Stimulated activated naive CD8-positive, alpha-beta T cell treated with anti-CD3 and anti-CD28 coated beads, Interleukin-15, Interleukin-2, amounts not matched to agents 100 ng/mL and 50 ng/mL, for 24 hours (primary cell): ENCODE results near the gene ITFG1.
"Not testable (repeated sequence)": the region's sequence is repeated elsewhere in the genome, so short reads cannot be mapped to it uniquely, and the experiment has no call there.

ENCODE experiments used
- H3K27ac Mint-ChIP-seq: one replicate; pipeline ENCODE4 v1.8.0; 2021; ENCODE audit warnings: mild to moderate bottlenecking, mixed read lengths
- H3K27me3 Mint-ChIP-seq: one replicate; pipeline ENCODE4 v1.8.0; 2021; ENCODE audit warnings: mixed read lengths
- H3K36me3 Mint-ChIP-seq: one replicate; pipeline ENCODE4 v1.8.0; 2021; ENCODE audit warnings: low read depth, mixed read lengths
- H3K4me1 Mint-ChIP-seq: one replicate; pipeline ENCODE4 v1.8.0; 2021; ENCODE audit warnings: low read depth, mixed read lengths
- H3K4me3 Mint-ChIP-seq: one replicate; pipeline ENCODE4 v1.8.0; 2021; ENCODE audit warnings: mild to moderate bottlenecking, mixed read lengths
- H3K9me3 Mint-ChIP-seq: one replicate; pipeline ENCODE4 v1.8.0; 2021; ENCODE audit warnings: mixed read lengths

Gene ITFG1

GRCh38 chr16:47463771-47464624, 3.1 kb upstream of the ITFG1 start:
- Mint-ChIP-seq H3K27ac (peak overlapping the region; percentile 18), H3K27me3 (no peaks in the 10 kb centered on the region), H3K9me3 (no peaks in the 10 kb centered on the region), H3K4me3 (no peak overlapping the region), H3K36me3 (peaks cover 14% of the 10 kb centered on the region), H3K4me1 (peaks cover 61% of the 10 kb centered on the region)

DNA sequence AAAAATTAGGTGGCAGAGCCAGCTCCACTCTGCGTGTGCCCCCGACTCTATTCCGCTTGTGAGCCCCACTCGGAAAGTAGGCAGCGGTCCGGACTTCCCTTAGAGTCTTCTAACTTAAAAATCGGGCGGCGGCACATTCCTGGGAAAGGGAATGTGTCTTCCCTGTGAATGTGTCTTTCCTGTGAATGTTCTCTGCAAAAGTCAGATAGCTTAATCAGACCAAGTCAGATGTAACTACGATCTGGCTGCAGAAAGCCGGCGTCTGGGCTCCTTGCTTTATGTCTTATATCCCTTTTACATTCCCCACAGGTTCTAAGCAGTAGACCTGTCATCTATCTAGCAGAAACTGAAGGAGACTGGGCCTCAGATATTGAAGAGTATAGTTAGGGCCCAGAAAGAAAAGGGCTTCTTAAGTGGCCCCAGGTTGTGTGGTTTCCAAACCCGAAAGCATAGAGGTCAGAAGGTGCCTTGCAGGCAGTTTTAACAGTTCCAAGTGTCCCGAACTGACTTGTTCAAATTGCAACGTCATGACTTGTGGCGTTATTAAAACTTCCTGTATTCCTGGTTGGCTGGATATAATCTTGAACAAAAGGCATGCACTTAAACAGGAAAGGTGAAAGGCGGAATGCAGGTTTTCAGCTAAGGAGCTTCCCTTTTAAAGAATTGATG, 869 bp upstream of the ITFG1 start:
- H3K36me3 Mint-ChIP-seq, result peaks cover 28% of the 10 kb centered on the region
- peak overlapping the region; percentile 93 for H3K4me3 Mint-ChIP-seq
- H3K9me3 Mint-ChIP-seq, result no peaks in the 10 kb centered on the region
- peak overlapping the region; percentile 93 for H3K27ac Mint-ChIP-seq
- H3K4me1 Mint-ChIP-seq, result peaks cover 73% of the 10 kb centered on the region
- H3K27me3 Mint-ChIP-seq, result no peaks in the 10 kb centered on the region

- Mint-ChIP-seq H3K4me3 (peak overlapping the region; percentile 93), H3K36me3 (peaks cover 29% of the 10 kb centered on the region), H3K27ac (peak overlapping the region; percentile 93), H3K27me3 (no peaks in the 10 kb centered on the region), H3K9me3 (no peaks in the 10 kb centered on the region), H3K4me1 (peaks cover 62% of the 10 kb centered on the region)
Measured at GRCh38 chr16:47460359-47460710, 528 bp downstream of the ITFG1 start.

GRCh38 chr16:47459603-47460002, 1.3 kb downstream of the ITFG1 start:
- Mint-ChIP-seq H3K4me3 (peak overlapping the region; percentile 93), H3K27ac (peak overlapping the region; percentile 93), H3K9me3 (no peaks in the 10 kb centered on the region), H3K4me1 (peaks cover 55% of the 10 kb centered on the region), H3K27me3 (no peaks in the 10 kb centered on the region), H3K36me3 (peaks cover 34% of the 10 kb centered on the region)

- H3K4me3 Mint-ChIP-seq, result no peak overlapping the region
- no peak overlapping the region for H3K27ac Mint-ChIP-seq
- H3K4me1 Mint-ChIP-seq, result peaks cover 42% of the 10 kb centered on the region
- no peaks in the 10 kb centered on the region for H3K27me3 Mint-ChIP-seq
- H3K9me3 Mint-ChIP-seq, result no peaks in the 10 kb centered on the region
- peaks cover 40% of the 10 kb centered on the region for H3K36me3 Mint-ChIP-seq
Measured at GRCh38 chr16:47458331-47458730, 2.5 kb downstream of the ITFG1 start.

GRCh38 chr16:47449788-47450187, 11.1 kb downstream of the ITFG1 start:
- no peaks in the 10 kb centered on the region for H3K27me3 Mint-ChIP-seq
- H3K36me3 Mint-ChIP-seq, result peaks cover 54% of the 10 kb centered on the region
- no peak overlapping the region for H3K27ac Mint-ChIP-seq

DNA sequence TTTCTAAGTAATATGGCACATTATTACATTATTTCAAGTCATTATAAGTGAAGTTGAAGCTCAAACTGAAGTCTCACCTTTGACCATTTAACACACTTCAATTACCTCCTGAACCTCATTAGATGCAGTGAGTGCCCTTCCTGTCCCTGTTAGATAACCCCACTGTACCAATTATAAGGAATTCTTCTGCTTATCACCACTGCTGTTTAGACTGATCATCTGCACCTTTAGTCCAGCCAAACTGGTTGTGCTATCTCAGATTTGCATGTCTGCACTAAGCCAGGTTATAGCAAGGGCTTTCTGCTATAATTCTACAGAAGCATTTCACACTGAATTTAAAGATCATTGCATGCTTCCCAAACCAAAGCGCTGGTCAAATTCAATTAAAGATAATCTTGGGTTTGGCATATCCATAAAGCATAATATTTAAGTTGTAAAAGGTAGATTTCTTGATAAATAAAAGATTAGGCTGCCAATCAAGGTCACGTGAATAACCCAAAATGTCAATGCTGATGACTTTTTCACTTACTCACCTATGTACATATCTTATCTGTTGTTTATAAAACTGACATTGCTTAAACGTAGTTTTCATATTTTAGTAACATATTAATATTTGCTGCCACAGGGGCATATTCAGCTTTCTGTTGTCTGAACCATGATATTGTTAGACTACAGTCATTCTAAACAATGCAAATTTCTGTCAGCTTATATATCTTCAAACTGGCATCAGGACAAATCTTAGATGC, 11.9 kb downstream of the ITFG1 start:
- H3K27me3 Mint-ChIP-seq, result no peaks in the 10 kb centered on the region
- peaks cover 12% of the 10 kb centered on the region for H3K4me1 Mint-ChIP-seq
- H3K4me3 Mint-ChIP-seq, result no peak overlapping the region
- peaks cover 52% of the 10 kb centered on the region for H3K36me3 Mint-ChIP-seq
- H3K9me3 Mint-ChIP-seq, result no peaks in the 10 kb centered on the region
- no peak overlapping the region for H3K27ac Mint-ChIP-seq

More at GRCh38 chr16:47449788-47450187, 11.1 kb downstream of the ITFG1 start:
- no peaks in the 10 kb centered on the region for H3K9me3 Mint-ChIP-seq
- H3K4me3 Mint-ChIP-seq, result no peak overlapping the region
- peaks cover 12% of the 10 kb centered on the region for H3K4me1 Mint-ChIP-seq

DNA sequence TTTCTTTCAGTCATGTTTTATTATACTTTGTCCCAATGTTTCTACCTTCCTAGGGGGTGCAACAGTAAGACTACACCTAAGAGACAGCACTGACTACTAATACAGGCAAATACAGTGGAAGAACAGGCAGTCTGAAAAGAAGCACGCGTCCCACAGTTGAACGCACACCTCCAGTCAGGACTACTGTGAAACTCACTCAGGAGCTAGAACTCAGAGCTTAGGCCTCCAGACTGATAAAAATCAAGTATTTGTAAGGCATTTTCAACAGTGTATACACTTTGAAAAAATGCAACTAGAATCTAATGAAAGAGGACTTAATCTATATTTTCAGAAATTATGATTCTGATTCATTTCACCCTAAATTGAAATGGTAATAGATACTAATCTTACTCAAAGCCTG, 14.4 kb downstream of the ITFG1 start:
- Mint-ChIP-seq H3K27ac (no peak overlapping the region), H3K27me3 (no peaks in the 10 kb centered on the region), H3K36me3 (peaks cover 55% of the 10 kb centered on the region), H3K9me3 (peaks cover 3% of the 10 kb centered on the region), H3K4me3 (no peak overlapping the region), H3K4me1 (peaks cover 12% of the 10 kb centered on the region)

GRCh38 chr16:47442884-47443283, 18.0 kb downstream of the ITFG1 start:
- H3K4me3 Mint-ChIP-seq, H3K27ac Mint-ChIP-seq, H3K27me3 Mint-ChIP-seq: not testable (repeated sequence)
- peaks cover 16% of the 10 kb centered on the region for H3K9me3 Mint-ChIP-seq
- H3K4me1 Mint-ChIP-seq, result peaks cover 12% of the 10 kb centered on the region
- peaks cover 62% of the 10 kb centered on the region for H3K36me3 Mint-ChIP-seq

- not testable (repeated sequence) for H3K27ac Mint-ChIP-seq, H3K27me3 Mint-ChIP-seq, H3K4me3 Mint-ChIP-seq
- H3K9me3 Mint-ChIP-seq, result peaks cover 16% of the 10 kb centered on the region
- peaks cover 65% of the 10 kb centered on the region for H3K36me3 Mint-ChIP-seq
- peaks cover 21% of the 10 kb centered on the region for H3K4me1 Mint-ChIP-seq
Measured at GRCh38 chr16:47440066-47440465, 20.8 kb downstream of the ITFG1 start.

- H3K27me3 Mint-ChIP-seq, H3K4me3 Mint-ChIP-seq, H3K9me3 Mint-ChIP-seq, H3K27ac Mint-ChIP-seq: not testable (repeated sequence)
- H3K36me3 Mint-ChIP-seq, result peaks cover 50% of the 10 kb centered on the region
- peaks cover 38% of the 10 kb centered on the region for H3K4me1 Mint-ChIP-seq
Measured at GRCh38 chr16:47434274-47434673, 26.6 kb downstream of the ITFG1 start.

DNA sequence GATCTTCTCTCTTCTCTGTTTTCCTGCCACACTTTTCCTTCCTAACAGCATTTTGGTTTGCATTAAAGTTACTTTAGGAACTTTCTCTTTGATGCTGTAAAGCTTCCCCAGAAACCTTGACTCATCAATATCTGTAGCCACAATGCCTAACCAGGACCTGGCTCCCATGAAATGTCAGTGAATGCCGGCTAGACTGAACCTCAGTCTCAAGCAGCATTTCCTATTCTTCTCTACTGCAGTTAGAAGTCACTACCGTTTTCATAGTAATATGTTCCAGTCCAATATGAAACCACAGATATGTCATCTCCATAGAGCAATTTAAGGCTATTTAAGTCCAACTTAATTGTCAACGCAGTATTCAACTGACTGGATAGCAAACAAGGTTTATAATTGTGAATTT, 28.9 kb downstream of the ITFG1 start:
- H3K4me3 Mint-ChIP-seq, result no peak overlapping the region
- peak overlapping the region; percentile 80 for H3K27ac Mint-ChIP-seq
- H3K9me3 Mint-ChIP-seq, result no peaks in the 10 kb centered on the region
- no peaks in the 10 kb centered on the region for H3K27me3 Mint-ChIP-seq
- H3K4me1 Mint-ChIP-seq, result peaks cover 38% of the 10 kb centered on the region
- H3K36me3 Mint-ChIP-seq, result peaks cover 46% of the 10 kb centered on the region

- Mint-ChIP-seq H3K4me3 (no peak overlapping the region), H3K27ac (no peak overlapping the region), H3K27me3 (no peaks in the 10 kb centered on the region), H3K36me3 (peaks cover 55% of the 10 kb centered on the region), H3K4me1 (peaks cover 11% of the 10 kb centered on the region), H3K9me3 (no peaks in the 10 kb centered on the region)
Measured at GRCh38 chr16:47426806-47427205, 34.1 kb downstream of the ITFG1 start.

DNA sequence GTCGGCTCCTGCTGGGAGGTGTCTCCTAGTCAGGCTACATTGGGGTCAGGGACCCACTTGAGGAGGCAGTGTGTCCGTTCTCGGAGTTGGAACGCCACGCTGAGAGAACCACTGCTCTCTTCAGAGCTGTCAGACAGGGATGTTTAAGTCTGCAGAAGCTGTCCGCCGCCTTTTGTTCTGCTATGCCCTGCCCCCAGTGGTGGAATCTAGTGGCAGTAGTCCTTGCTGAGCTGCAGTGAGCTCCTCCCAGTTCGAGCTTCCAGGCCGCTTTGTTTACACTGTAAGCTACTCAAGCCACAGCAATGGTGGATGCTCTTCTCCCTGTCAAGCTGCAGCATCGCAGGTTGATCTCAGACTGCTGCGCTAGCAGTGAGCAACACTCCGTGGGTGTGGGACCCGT, 36.0 kb downstream of the ITFG1 start:
- Mint-ChIP-seq H3K36me3 (peaks cover 58% of the 10 kb centered on the region), H3K4me1 (no peaks in the 10 kb centered on the region), H3K27me3 (no peaks in the 10 kb centered on the region), H3K27ac (no peak overlapping the region), H3K4me3 (no peak overlapping the region), H3K9me3 (no peaks in the 10 kb centered on the region)

DNA sequence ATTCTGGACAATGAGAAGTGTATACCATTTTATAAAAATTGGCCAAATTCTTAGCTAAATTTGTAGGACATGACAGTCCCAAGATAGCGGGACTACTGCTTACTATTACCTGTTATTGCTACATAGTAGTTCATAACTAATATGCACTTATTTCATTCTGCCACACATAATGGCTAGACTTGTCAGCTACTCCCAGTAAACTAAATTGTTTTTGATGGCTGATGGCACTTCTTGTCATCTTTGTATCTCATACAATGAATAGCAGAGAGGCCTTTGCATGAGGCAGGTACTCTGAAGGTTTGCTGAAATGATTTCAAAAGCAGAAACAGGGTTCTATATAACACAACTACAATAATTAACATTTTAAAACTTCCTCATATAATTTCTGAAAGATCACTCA, 44.0 kb downstream of the ITFG1 start:
- H3K27ac Mint-ChIP-seq, result no peak overlapping the region
- H3K4me1 Mint-ChIP-seq, result peaks cover 10% of the 10 kb centered on the region
- H3K27me3 Mint-ChIP-seq, result no peaks in the 10 kb centered on the region
- peaks cover 60% of the 10 kb centered on the region for H3K36me3 Mint-ChIP-seq
- no peak overlapping the region for H3K4me3 Mint-ChIP-seq
- peaks cover 4% of the 10 kb centered on the region for H3K9me3 Mint-ChIP-seq
